ENCODE measurements around the gene DCN. TPM values are rescaled to one million over a fixed set of nuclear protein-coding genes. Genes with fewer than 3 reads are reported as not detected.

Gene DCN
- total RNA-seq, 1 donor from 2014 or later: 1,553 TPM

DNA sequence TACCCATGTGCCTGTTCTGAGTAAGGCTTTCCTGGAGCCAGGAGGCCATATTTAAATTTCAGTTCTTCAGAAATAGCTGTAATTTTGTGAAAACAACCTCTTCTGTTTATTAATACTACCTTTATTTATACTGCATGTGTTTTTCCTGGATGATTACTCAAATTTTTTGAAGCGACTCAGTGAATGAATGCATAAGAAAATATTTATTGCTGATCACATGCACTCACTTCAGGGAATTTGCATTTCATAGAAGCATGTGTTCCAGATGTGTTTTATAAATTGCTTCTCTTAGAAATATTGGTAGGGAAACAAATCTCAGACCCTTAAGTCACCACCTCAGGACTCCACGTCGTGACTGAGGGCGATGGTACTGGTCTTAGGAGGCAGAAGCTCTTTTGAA lies 21.8 kb upstream of the DCN start:
- DNase-seq (ENCODE audit: extremely low spot score in 2 of 2): no peak
- no peaks in the 10 kb centered on the region for H3K36me3 ChIP-seq
- H3K27ac ChIP-seq: no peak overlapping the region
- no peaks in the 10 kb centered on the region for H3K4me1 ChIP-seq
- intact Hi-C loops (cut with DNase I): no loop called here
- no peaks in the 10 kb centered on the region for H3K9me3 ChIP-seq
- TF ChIP-seq POLR2A (IDR thresholded peaks at IDR 0.05): no peak
- TF ChIP-seq, protein P1, sequence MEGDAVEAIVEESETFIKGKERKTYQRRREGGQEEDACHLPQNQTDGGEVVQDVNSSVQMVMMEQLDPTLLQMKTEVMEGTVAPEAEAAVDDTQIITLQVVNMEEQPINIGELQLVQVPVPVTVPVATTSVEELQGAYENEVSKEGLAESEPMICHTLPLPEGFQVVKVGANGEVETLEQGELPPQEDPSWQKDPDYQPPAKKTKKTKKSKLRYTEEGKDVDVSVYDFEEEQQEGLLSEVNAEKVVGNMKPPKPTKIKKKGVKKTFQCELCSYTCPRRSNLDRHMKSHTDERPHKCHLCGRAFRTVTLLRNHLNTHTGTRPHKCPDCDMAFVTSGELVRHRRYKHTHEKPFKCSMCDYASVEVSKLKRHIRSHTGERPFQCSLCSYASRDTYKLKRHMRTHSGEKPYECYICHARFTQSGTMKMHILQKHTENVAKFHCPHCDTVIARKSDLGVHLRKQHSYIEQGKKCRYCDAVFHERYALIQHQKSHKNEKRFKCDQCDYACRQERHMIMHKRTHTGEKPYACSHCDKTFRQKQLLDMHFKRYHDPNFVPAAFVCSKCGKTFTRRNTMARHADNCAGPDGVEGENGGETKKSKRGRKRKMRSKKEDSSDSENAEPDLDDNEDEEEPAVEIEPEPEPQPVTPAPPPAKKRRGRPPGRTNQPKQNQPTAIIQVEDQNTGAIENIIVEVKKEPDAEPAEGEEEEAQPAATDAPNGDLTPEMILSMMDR (IDR thresholded peaks at IDR 0.05): no peak
- no peak for TF ChIP-seq POLR2AphosphoS5 (IDR thresholded peaks at IDR 0.05; ENCODE audit: insufficient read depth in 1 of 2, low read depth in 1 of 2)
- no peaks in the 10 kb centered on the region for H3K27me3 ChIP-seq
- H3K4me3 ChIP-seq: no peak overlapping the region

DNA sequence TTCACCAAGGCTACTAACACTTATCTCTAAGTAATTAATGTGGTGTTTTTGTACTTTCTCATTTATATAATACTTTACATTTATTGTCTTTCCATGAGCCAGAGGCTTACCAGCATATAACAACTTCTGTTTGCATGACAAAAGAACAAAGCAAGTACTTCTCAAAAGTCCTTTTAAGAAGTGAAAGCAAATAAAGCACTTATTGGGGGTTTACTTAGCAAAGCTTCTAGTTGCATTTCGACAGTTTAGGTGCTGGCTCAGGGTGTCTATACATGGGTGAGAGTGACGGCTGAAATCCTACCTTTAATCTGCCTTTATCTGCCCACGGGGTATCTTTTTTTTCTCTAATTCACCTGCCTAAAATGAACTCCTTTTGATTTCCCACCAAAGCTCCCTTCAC lies 21.0 kb upstream of the DCN start:
- Histone ChIP-seq H3K4me3 (no peak overlapping the region), H3K4me1 (no peaks in the 10 kb centered on the region), H3K27ac (no peak overlapping the region), H3K27me3 (no peaks in the 10 kb centered on the region), H3K36me3 (no peaks in the 10 kb centered on the region), H3K9me3 (no peaks in the 10 kb centered on the region)
- no peak for DNase-seq (ENCODE audit: extremely low spot score in 2 of 2)
- intact Hi-C loops (cut with DNase I): no loop called here
- TF ChIP-seq POLR2A (IDR thresholded peaks at IDR 0.05) (no peak), POLR2AphosphoS5 (IDR thresholded peaks at IDR 0.05; ENCODE audit: insufficient read depth in 1 of 2, low read depth in 1 of 2) (no peak)
- TF ChIP-seq, protein P1 (IDR thresholded peaks at IDR 0.05): no peak

DNA sequence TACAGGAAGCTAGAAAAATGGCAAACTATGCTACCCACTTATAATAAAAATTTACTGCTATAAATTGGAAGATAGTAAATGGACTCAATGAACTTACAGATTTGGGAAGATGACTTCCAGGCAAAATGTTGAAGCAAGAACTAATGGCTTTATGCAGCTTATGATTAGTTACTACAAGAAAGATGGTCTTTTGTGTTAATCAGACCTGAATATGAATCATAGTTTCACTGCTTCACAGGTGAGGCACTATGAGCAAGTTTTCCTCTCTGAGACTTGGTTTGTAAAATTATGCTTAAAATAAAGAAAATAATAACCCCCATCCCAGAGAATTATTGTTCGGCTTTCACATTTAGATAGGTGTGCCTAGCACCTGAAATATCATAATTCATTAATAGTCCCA lies 19.8 kb upstream of the DCN start:
- no peaks in the 10 kb centered on the region for H3K9me3 ChIP-seq
- no peaks in the 10 kb centered on the region for H3K4me1 ChIP-seq
- intact Hi-C loops (cut with DNase I): no loop called here
- H3K4me3 ChIP-seq: no peak overlapping the region
- DNase-seq (ENCODE audit: extremely low spot score in 2 of 2): no peak
- no peaks in the 10 kb centered on the region for H3K27me3 ChIP-seq
- H3K27ac ChIP-seq: no peak overlapping the region
- H3K36me3 ChIP-seq: no peaks in the 10 kb centered on the region
- no peak for TF ChIP-seq POLR2A (IDR thresholded peaks at IDR 0.05)
- TF ChIP-seq POLR2AphosphoS5 (IDR thresholded peaks at IDR 0.05; ENCODE audit: insufficient read depth in 1 of 2, low read depth in 1 of 2): no peak
- TF ChIP-seq, protein P1 (IDR thresholded peaks at IDR 0.05): no peak

DNA sequence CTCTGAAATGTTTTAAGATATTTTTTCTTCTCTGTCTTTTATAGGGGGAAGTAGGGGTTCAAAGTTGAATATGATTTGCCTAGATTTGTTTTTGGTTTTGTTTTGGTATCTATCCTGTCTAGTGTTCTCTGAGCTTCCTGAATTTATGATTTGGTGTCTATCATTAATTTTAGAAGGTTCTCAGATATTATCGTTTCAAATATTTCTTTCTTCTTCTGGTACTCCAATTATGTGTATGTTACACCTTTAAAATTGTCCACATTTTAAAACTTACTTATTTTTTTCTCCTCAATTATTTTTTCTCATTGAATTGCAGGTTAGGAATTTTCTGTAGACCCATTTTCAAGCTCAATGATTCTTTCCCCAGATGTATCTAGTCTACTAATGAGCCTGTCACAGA lies 13.8 kb upstream of the DCN start:
- intact Hi-C loops (cut with DNase I): no loop called here
- Histone ChIP-seq H3K9me3 (no peaks in the 10 kb centered on the region), H3K4me1 (no peaks in the 10 kb centered on the region), H3K27me3 (no peaks in the 10 kb centered on the region), H3K36me3 (no peaks in the 10 kb centered on the region), H3K27ac (no peak overlapping the region), H3K4me3 (no peak overlapping the region)
- TF ChIP-seq POLR2A (IDR thresholded peaks at IDR 0.05) (no peak), POLR2AphosphoS5 (IDR thresholded peaks at IDR 0.05; ENCODE audit: insufficient read depth in 1 of 2, low read depth in 1 of 2) (no peak)
- TF ChIP-seq, protein P1 (IDR thresholded peaks at IDR 0.05): no peak
- DNase-seq (ENCODE audit: extremely low spot score in 2 of 2): no peak

DNA sequence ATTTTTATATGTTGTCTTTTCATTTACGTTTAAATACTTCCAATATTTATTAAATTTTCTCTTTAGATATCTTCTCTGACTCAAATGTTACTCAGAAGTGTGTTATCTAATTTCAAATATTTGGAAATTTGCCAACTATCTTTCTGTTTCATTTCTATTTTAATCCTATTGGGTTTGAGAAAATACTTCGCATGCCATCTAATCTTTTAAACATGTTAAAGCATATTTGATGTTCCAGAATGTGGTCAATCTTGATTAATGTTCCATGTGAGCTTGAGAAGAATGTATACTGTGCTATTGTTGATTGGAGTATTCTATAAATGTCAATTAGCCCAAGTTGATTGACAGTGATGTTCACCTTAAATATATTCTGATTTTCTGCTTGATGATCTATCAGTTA lies 11.9 kb upstream of the DCN start:
- H3K4me1 ChIP-seq: no peaks in the 10 kb centered on the region
- DNase-seq (ENCODE audit: extremely low spot score in 2 of 2): no peak
- H3K4me3 ChIP-seq: no peak overlapping the region
- no peaks in the 10 kb centered on the region for H3K36me3 ChIP-seq
- H3K9me3 ChIP-seq: no peaks in the 10 kb centered on the region
- H3K27me3 ChIP-seq: no peaks in the 10 kb centered on the region
- TF ChIP-seq POLR2AphosphoS5 (IDR thresholded peaks at IDR 0.05; ENCODE audit: insufficient read depth in 1 of 2, low read depth in 1 of 2) (no peak), POLR2A (IDR thresholded peaks at IDR 0.05) (no peak)
- TF ChIP-seq, protein P1 (IDR thresholded peaks at IDR 0.05): no peak
- no peak overlapping the region for H3K27ac ChIP-seq
- intact Hi-C loops (cut with DNase I): no loop called here

All from vagina (tissue), 2 donors.